Esophagus (tissue), 2 donors: ENCODE data around the gene C1QTNF2. TPM values are rescaled to one million over a fixed set of nuclear protein-coding genes. Genes with fewer than 3 reads are reported as not detected.

Experiments
- H3K27ac ChIP-seq, 2 donors: one replicate each; pipeline ENCODE4 v1.5.1; 2013; ENCODE audit warnings: low read depth in 2 of 2, mild to moderate bottlenecking in 2 of 2, inconsistent platforms in 1 of 2, low read length in 1 of 2, moderate library complexity in 1 of 2
- H3K27me3 ChIP-seq, 2 donors: one replicate each; pipeline ENCODE4 v1.6.1; 2013; ENCODE audit warnings: low read length in 2 of 2, control low read depth in 1 of 2, mild to moderate bottlenecking in 1 of 2; ENCODE audit not compliant: insufficient read depth in 2 of 2, control insufficient read depth in 1 of 2
- H3K36me3 ChIP-seq, 2 donors: one replicate each; pipeline ENCODE4 v1.6.1; 2013; ENCODE audit warnings: low read length in 1 of 2; ENCODE audit not compliant: control insufficient read depth in 2 of 2, insufficient read depth in 2 of 2
- H3K4me1 ChIP-seq, 2 donors: one replicate each; pipeline ENCODE4 v1.6.1; 2013; ENCODE audit warnings: low read length in 1 of 2; ENCODE audit not compliant: control insufficient read depth in 2 of 2, insufficient read depth in 2 of 2
- H3K4me3 ChIP-seq, 2 donors: one replicate each; pipeline ENCODE4 v1.5.1; 2013; ENCODE audit warnings: low read length in 2 of 2, mild to moderate bottlenecking in 2 of 2, low read depth in 1 of 2, moderate library complexity in 1 of 2
- H3K9me3 ChIP-seq, 2 donors: one replicate each; pipeline ENCODE4 v1.6.1; 2013; ENCODE audit warnings: mild to moderate bottlenecking in 2 of 2, low read depth in 1 of 2, low read length in 1 of 2, moderate library complexity in 1 of 2; ENCODE audit not compliant: control insufficient read depth in 2 of 2, insufficient read depth in 1 of 2
- WGBS, 2 donors: extraction: QIAGEN DNeasy Blood & Tissue Kit; methylation state at CpG; one replicate each; pipeline ENCODE4 v1.1.7; 2013; 5-methylcytosine and 5-hydroxymethylcytosine counted together
- polyA plus RNA-seq, 2 donors: library from polyadenylated mRNA; stranded (reverse); fragments of 200-250 nt; gene quantifications; one replicate each; pipeline ENCODE4 v1.2.3, GENCODE V29; 2013
- donor health status: healthy with polysubstance abuse.
- donor health status: Bipolar disorder and iron deficiency.

Gene C1QTNF2
- polyA plus RNA-seq, 2 donors = 0.53 to 0.69 TPM

- Histone ChIP-seq H3K27me3 (no peaks in the 10 kb centered on the region), H3K9me3 (no peaks in the 10 kb centered on the region), H3K4me3 (no peak overlapping the region), H3K27ac (peak overlapping the region in 1 of 2 donors; percentile 14), H3K4me1 (no peaks in the 10 kb centered on the region), H3K36me3 (no peaks in the 10 kb centered on the region)
- 40 to 53% methylated on average over 3 of the region's 3 CpGs for WGBS, 2 donors
Observed at GRCh38 chr5:160360310-160360709, 10.1 kb downstream of the C1QTNF2 start.

GRCh38 chr5:160359816-160360215 is 10.6 kb downstream of the C1QTNF2 start:
- H3K4me1 ChIP-seq = no peaks in the 10 kb centered on the region
- no peaks in the 10 kb centered on the region for H3K9me3 ChIP-seq
- H3K27ac ChIP-seq = peak overlapping the region in 1 of 2 donors; percentile 14
- H3K4me3 ChIP-seq = no peak overlapping the region
- 33 to 48% methylated on average over 4 of the region's 4 CpGs for WGBS, 2 donors
- no peaks in the 10 kb centered on the region for H3K36me3 ChIP-seq
- no peaks in the 10 kb centered on the region for H3K27me3 ChIP-seq

- WGBS, 2 donors = 0 to 33% methylated on average over 1 of the region's 1 CpG
- H3K9me3 ChIP-seq = no peaks in the 10 kb centered on the region
- H3K27ac ChIP-seq = no peak overlapping the region
- no peaks in the 10 kb centered on the region for H3K4me1 ChIP-seq
- H3K27me3 ChIP-seq = no peaks in the 10 kb centered on the region
- H3K36me3 ChIP-seq = no peaks in the 10 kb centered on the region
- no peak overlapping the region for H3K4me3 ChIP-seq
Observed at GRCh38 chr5:160359242-160359641, 11.2 kb downstream of the C1QTNF2 start.

- no peaks in the 10 kb centered on the region for H3K4me1 ChIP-seq
- H3K9me3 ChIP-seq = no peaks in the 10 kb centered on the region
- H3K36me3 ChIP-seq = no peaks in the 10 kb centered on the region
- H3K4me3 ChIP-seq = no peak overlapping the region
- WGBS, 2 donors = 53 to 55% methylated on average over 7 of the region's 7 CpGs
- no peaks in the 10 kb centered on the region for H3K27me3 ChIP-seq
- H3K27ac ChIP-seq = peak overlapping the region; percentile 23 to 81
Observed at GRCh38 chr5:160357861-160358411, 12.5 kb downstream of the C1QTNF2 start.

GRCh38 chr5:160357394-160357793 is 13.0 kb downstream of the C1QTNF2 start:
- H3K4me3 ChIP-seq = no peak overlapping the region
- H3K27ac ChIP-seq = peak overlapping the region in 1 of 2 donors; percentile 23

GRCh38 chr5:160356550-160357347 is 13.7 kb downstream of the C1QTNF2 start:
- H3K4me1 ChIP-seq = no peaks in the 10 kb centered on the region
- H3K27ac ChIP-seq = no peak overlapping the region
- no peaks in the 10 kb centered on the region for H3K36me3 ChIP-seq
- no peaks in the 10 kb centered on the region for H3K9me3 ChIP-seq
- 59 to 65% methylated on average over 7 of the region's 7 CpGs for WGBS, 2 donors
- no peak overlapping the region for H3K4me3 ChIP-seq
- no peaks in the 10 kb centered on the region for H3K27me3 ChIP-seq

More at GRCh38 chr5:160357394-160357793, 13.0 kb downstream of the C1QTNF2 start:
- 67 to 74% methylated on average over 7 of the region's 7 CpGs for WGBS, 2 donors
- Histone ChIP-seq H3K27me3 (no peaks in the 10 kb centered on the region), H3K9me3 (no peaks in the 10 kb centered on the region), H3K4me1 (no peaks in the 10 kb centered on the region), H3K36me3 (no peaks in the 10 kb centered on the region)

- Histone ChIP-seq H3K4me1 (no peaks in the 10 kb centered on the region), H3K27ac (no peak overlapping the region), H3K27me3 (no peaks in the 10 kb centered on the region), H3K36me3 (no peaks in the 10 kb centered on the region), H3K9me3 (no peaks in the 10 kb centered on the region), H3K4me3 (no peak overlapping the region)
- 91 to 93% methylated on average over 14 of the region's 14 CpGs for WGBS, 2 donors
Observed at GRCh38 chr5:160354666-160355065, 15.8 kb downstream of the C1QTNF2 start.

GRCh38 chr5:160353379-160353778 is 17.0 kb downstream of the C1QTNF2 start:
- 81 to 84% methylated on average over 8 of the region's 8 CpGs for WGBS, 2 donors
- no peak overlapping the region for H3K4me3 ChIP-seq

GRCh38 chr5:160352308-160352707 is 18.1 kb downstream of the C1QTNF2 start:
- H3K4me3 ChIP-seq = no peak overlapping the region
- no peaks in the 10 kb centered on the region for H3K27me3 ChIP-seq
- no peaks in the 10 kb centered on the region for H3K4me1 ChIP-seq
- no peaks in the 10 kb centered on the region for H3K36me3 ChIP-seq
- no peak overlapping the region for H3K27ac ChIP-seq
- no peaks in the 10 kb centered on the region for H3K9me3 ChIP-seq
- WGBS, 2 donors = 88 to 92% methylated on average over 4 of the region's 4 CpGs

More at GRCh38 chr5:160353379-160353778, 17.0 kb downstream of the C1QTNF2 start:
- Histone ChIP-seq H3K4me1 (no peaks in the 10 kb centered on the region), H3K9me3 (no peaks in the 10 kb centered on the region), H3K36me3 (no peaks in the 10 kb centered on the region), H3K27ac (no peak overlapping the region), H3K27me3 (no peaks in the 10 kb centered on the region)

GRCh38 chr5:160349935-160350303 is 20.5 kb downstream of the C1QTNF2 start:
- Histone ChIP-seq H3K9me3 (no peaks in the 10 kb centered on the region), H3K27ac (no peak overlapping the region), H3K4me1 (no peaks in the 10 kb centered on the region), H3K27me3 (no peaks in the 10 kb centered on the region), H3K36me3 (no peaks in the 10 kb centered on the region), H3K4me3 (no peak overlapping the region)
- 76 to 79% methylated on average over 4 of the region's 4 CpGs for WGBS, 2 donors
